OCI-LY3 (cell line): ENCODE results near the gene ESRRG.

Experiments
- EZH2phosphoT487 ChIP-seq: fragments of 200-600 bp; shearing (Covaris generic); IDR thresholded peaks from 2 replicates; pipeline ENCODE4 v1.6.1; 2018; ENCODE audit warnings: antibody characterized with exemption, mixed run types, low read depth
- TF ChIP-seq, protein P1 (sequence below): fragments of 200-600, 300-600 bp; sonication (generic); IDR thresholded peaks from 2 replicates; pipeline ENCODE4 v1.5.1; 2014; ENCODE audit warnings: antibody characterized with exemption, low read length, low read depth

DNA sequence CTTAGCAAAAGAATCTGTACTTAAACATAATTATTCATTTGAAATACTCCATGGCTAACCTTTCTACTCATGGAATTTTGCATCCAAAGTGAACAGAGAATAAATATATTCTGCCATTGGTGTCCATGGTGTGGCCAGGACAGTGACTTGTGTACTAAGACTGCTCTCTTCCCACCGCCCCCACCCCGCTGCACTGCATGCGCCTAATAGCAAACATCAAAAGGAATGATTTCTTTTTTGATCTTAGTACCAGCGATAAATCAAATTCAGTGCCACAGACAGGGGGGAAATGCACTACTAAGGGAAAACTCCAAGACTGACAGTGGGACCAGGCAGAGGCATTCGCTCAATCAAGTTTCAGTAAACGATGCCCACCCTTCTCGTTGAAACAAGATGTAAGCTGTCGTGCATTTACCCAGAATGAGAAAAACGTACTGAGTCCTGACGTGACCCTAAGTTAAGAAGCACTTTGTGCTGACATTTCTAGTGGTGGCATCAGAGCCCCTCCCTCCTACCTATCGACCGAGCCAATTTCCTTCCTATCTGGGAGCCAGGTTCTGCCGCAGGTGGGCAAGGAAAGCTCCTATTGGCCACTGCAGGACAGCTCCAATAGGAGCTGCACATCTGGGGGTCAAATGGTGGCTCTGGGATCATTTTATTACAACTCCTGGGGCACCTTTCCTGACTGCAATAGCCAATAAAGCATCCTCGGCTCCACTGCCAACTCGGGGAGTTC, 12.5 kb downstream of the ESRRG start:
- TF ChIP-seq, protein P1, sequence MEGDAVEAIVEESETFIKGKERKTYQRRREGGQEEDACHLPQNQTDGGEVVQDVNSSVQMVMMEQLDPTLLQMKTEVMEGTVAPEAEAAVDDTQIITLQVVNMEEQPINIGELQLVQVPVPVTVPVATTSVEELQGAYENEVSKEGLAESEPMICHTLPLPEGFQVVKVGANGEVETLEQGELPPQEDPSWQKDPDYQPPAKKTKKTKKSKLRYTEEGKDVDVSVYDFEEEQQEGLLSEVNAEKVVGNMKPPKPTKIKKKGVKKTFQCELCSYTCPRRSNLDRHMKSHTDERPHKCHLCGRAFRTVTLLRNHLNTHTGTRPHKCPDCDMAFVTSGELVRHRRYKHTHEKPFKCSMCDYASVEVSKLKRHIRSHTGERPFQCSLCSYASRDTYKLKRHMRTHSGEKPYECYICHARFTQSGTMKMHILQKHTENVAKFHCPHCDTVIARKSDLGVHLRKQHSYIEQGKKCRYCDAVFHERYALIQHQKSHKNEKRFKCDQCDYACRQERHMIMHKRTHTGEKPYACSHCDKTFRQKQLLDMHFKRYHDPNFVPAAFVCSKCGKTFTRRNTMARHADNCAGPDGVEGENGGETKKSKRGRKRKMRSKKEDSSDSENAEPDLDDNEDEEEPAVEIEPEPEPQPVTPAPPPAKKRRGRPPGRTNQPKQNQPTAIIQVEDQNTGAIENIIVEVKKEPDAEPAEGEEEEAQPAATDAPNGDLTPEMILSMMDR: no peak
- TF ChIP-seq EZH2phosphoT487: no peak
